UCSD-AML1 (cell line): Measurements from ENCODE around the gene C11orf97.
"Not testable (repeated sequence)": the region's sequence is repeated elsewhere in the genome, so short reads cannot be mapped to it uniquely, and the experiment has no call there.

Experiments used
- DNase-seq: peaks from one replicate; lab custom pipeline; 2025; ENCODE audit not compliant: unreplicated experiment; lab: John Stamatoyannopoulos, UW

The C11orf97 gene

GRCh38 chr11:94557421-94557820, 45.2 kb downstream of the C11orf97 start:
- DNase-seq: no peak

DNA sequence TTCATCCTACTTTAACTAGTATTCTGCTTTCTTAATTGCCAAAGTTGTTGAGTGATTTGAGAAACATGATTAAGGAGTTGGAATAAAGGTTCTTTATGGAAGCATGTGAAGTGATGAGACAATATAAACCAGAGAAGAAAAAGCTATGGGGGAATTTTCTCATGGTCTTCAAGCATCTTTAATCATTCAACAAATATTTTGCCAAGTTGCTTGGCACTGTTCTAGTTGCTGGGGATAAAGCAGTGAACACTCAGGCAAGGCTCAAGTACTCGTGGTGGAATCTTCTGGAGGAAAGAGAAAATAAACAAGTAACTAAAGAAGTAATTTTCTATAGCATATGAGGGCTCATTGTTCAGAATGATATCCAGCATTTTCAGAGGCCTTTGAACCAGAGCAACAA, 45.7 kb downstream of the C11orf97 start:
- no peak for DNase-seq

DNA sequence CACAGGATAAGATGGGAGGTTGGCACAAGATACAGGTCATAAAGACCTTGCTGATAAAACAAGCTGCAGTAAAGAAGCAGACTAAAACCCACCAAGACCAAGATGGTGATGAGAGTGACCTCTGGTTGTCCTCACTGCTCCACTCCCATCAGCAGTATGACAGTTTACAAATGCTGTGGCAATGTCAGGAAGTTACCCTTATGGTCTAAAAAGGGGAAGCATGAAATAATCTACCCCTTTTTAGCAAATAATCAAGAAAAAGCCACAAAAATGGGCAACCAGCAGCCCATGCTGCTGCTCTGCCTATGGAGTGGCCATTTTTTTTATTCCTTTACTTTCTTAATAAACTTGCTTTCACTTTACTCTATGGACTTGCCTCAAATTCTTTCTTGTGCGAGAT, 46.2 kb downstream of the C11orf97 start:
- DNase-seq: peak; percentile 16

DNA sequence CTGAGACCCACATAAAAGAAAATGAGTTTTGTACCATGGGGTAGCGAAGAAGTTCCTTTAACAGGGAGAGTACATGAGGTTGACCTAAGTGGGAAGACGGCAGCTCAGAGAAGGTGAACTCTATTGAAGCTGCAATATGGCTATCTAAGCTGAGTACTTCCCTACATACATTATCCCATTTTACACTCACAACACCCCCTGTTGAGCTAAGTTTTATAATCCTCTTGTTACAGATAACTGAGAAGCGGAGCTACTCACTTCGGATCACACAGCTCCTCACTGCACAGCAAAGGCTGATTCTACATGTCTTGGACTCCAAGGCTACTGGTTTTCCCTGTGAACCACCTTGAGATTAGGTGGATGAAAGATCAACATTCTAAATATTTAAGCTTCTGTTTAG, 46.7 kb downstream of the C11orf97 start:
- no peak for DNase-seq

DNA sequence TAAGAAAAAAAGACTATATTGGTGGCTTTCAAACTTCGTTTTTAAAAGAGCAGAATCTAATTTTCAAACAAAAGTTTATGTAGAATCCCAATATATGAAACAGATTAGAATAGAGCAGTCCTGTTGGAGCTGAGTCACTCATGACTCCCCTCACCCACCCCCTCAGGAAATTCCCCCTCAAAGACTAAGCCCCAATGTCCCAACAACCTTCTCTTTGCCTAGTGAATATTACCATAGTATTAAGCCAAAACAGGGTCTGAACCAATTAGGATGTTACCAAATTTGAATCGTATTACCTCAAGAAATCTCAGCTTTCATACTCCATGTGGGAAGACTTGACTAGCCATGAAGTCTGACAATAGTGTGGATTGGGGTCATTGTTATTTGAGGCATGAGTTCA, 47.1 kb downstream of the C11orf97 start:
- no peak for DNase-seq

DNA sequence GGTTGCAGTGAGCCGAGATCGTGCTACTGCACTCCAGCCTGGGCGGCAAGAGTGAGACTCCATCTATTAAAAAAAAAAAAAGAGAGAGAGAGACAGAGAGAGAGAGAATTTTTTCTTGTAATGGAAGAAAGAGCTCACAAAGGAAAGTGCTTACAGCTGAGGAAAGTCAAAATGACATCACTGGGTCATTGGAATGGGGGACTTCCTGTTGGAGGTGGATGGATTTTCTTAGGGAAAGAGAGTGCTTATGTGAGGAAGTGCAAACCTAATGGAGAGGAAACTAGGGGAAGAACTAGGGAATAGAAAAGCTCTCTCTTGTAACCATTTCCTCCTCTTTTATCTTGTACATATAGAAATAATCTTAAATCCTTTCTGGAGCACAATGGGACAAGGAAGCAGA, 48.6 kb downstream of the C11orf97 start:
- no peak for DNase-seq

- DNase-seq: no peak
Observed at GRCh38 chr11:94563176-94563847, 51.1 kb downstream of the C11orf97 start.

- DNase-seq: no peak
Observed at GRCh38 chr11:94563848-94564467, 51.7 kb downstream of the C11orf97 start.

GRCh38 chr11:94567181-94567670, 55.0 kb downstream of the C11orf97 start, which contains the start of gene PIWIL4:
Gene PIWIL4, plus strand, starts transcription at chr11:94567368. Its CDS starts 151 bp downstream, at chr11:94567519.
- no peak for DNase-seq

DNA sequence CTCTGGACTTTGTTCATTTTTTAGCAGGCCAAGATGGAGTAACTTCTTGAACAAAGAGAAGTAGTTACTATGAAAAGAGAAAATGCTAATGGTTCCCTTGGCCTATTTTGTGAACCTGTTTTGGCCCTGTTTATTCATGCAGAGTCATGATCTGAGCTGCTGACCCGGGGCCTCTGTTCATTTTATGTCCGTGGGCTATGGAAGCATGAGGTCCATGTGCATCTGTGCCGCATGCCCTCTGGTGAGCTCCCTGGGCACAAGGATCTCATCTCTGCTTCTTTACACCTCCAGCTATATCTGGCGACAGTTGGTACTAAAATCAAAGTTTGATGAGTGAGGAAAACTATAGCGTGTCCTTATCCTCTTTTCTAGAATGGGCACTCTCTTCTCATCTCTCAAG, 55.9 kb downstream of the C11orf97 start:
- no peak for DNase-seq

- DNase-seq: no peak
Observed at GRCh38 chr11:94568717-94569116, 56.5 kb downstream of the C11orf97 start.

DNA sequence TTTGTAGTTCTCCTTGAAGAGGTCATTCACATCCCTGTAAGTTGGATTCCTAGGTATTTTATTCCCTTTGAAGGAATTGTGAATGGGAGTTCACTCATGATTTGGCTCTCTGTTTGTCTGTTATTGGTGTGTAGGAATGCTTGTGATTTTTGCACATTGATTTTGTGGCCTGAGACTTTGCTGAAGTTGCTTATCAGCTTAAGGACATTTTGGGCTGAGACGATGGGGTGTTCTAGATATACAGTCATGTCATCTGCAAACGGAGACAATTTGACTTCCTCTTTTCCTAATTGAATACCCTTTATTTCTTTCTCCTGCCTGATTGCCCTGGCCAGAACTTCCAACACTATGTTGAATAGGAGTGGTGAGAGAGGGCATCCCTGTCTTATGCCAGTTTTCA, 60.7 kb downstream of the C11orf97 start:
- not testable (repeated sequence) for DNase-seq

GRCh38 chr11:94574193-94574961, 62.1 kb downstream of the C11orf97 start:
- DNase-seq: no peak

DNA sequence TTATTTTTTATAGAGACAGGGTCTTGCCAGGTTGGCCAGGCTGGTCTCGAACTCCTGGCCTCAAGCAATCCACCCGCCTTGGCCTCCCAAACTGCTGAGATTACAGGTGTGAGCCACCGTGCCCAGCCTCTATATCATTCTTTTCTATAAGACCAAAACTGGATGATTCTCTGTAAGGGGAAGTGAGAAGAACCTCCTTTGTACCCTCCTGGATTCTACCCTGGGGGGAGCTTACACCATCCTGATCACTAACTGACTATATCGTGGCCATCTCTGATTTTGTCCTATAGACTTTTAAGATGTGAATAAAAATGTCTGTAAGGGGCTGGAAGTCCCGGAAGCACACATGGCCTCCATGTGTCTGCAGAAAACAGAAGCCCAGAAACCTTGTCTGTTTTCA, 64.0 kb downstream of the C11orf97 start:
- DNase-seq: no peak

DNA sequence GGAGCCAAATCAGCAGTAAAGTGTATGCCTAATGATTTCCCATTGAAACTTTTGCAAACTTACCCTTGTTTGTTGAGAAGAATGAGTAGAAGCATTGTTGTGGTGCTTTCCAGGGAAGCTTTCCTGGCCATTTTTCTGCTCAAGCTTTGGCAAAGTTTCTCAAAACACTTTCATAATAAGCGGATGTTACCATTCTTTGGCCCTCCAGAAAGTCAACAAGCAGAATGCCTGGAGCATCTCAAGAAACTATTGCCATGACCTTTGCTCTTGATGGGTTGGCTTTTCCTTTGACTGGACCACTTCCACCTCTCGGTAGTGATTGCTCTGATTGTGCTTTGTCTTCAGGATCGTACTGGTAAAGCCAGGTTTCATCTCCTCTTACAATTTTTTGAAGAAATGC, 65.6 kb downstream of the C11orf97 start:
- no peak for DNase-seq
